HepG2 (cell line): Measurements from ENCODE around the gene PROC. TPM values are rescaled to one million over a fixed set of nuclear protein-coding genes. Genes with fewer than 3 reads are reported as not detected.

Experiments
- NR3C1 ChIP-seq: sonication (generic); formaldehyde crosslinking; IDR thresholded peaks from 2 replicates; pipeline ENCODE4 v1.4.0; 2020; ENCODE audit warnings: missing genetic modification reagents
- PAWR ChIP-seq: sonication (generic); formaldehyde crosslinking; IDR thresholded peaks from 2 replicates; pipeline ENCODE4 v1.4.0; 2020; ENCODE audit warnings: missing genetic modification reagents, mild to moderate bottlenecking, borderline replicate concordance
- PREB ChIP-seq: sonication (generic); formaldehyde crosslinking; IDR thresholded peaks from 2 replicates; pipeline ENCODE4 v1.4.0; 2020; ENCODE audit warnings: missing genetic modification reagents
- RFX3 ChIP-seq: IDR thresholded peaks from 2 replicates; pipeline ENCODE4 v1.6.1; 2016; ENCODE audit warnings: missing biosample characterization, missing genetic modification reagents
- RFX5 ChIP-seq: IDR thresholded peaks from 2 replicates; pipeline ENCODE4 v1.6.1; 2011; ENCODE audit warnings: low read depth, low read length, improper control_type of control experiment
- SMARCE1 ChIP-seq: fragments of 450-650 bp; IDR thresholded peaks from 2 replicates; pipeline ENCODE4 v1.6.1; 2017; ENCODE audit warnings: borderline replicate concordance
- SRSF4 ChIP-seq: fragments of 200-400 bp; formaldehyde crosslinking; IDR thresholded peaks from one replicate; pipeline ENCODE4 v1.6.1; 2018; ENCODE audit warnings: mild to moderate bottlenecking, low read depth, low read length, moderate library complexity; ENCODE audit not compliant: poor library complexity, severe bottlenecking
- TGIF2 ChIP-seq: IDR thresholded peaks from 2 replicates; pipeline ENCODE4 v1.6.1; 2016; ENCODE audit warnings: control low read depth, missing compliant biosample characterization
- TOE1 ChIP-seq: sonication (generic); formaldehyde crosslinking; IDR thresholded peaks from 2 replicates; pipeline ENCODE4 v1.4.0; 2020; ENCODE audit warnings: mild to moderate bottlenecking, missing genetic modification reagents
- ZKSCAN8 ChIP-seq: IDR thresholded peaks from 2 replicates; pipeline ENCODE4 v1.6.1; 2016; ENCODE audit warnings: borderline replicate concordance, missing genetic modification reagents, missing compliant biosample characterization
- ZNF142 ChIP-seq: sonication (generic); formaldehyde crosslinking; IDR thresholded peaks from 2 replicates; pipeline ENCODE4 v1.4.0; 2020; ENCODE audit warnings: missing genetic modification reagents
- ZNF224 ChIP-seq: sonication (generic); formaldehyde crosslinking; IDR thresholded peaks from 2 replicates; pipeline ENCODE4 v1.5.0; 2020; ENCODE audit warnings: mild to moderate bottlenecking, missing genetic modification reagents
- ZNF280D ChIP-seq: sonication (generic); formaldehyde crosslinking; IDR thresholded peaks from 2 replicates; pipeline ENCODE4 v1.5.1; 2020; ENCODE audit warnings: mild to moderate bottlenecking, missing genetic modification reagents
- ZNF44 ChIP-seq: sonication (generic); formaldehyde crosslinking; IDR thresholded peaks from 2 replicates; pipeline ENCODE4 v1.5.1; 2020; ENCODE audit warnings: mild to moderate bottlenecking, missing genetic modification reagents
- ZNF562 ChIP-seq: sonication (generic); formaldehyde crosslinking; IDR thresholded peaks from 2 replicates; pipeline ENCODE4 v1.8.0; 2022; ENCODE audit warnings: missing genetic modification reagents, borderline replicate concordance
- ZNF710 ChIP-seq: sonication (generic); formaldehyde crosslinking; IDR thresholded peaks from 2 replicates; pipeline ENCODE4 v1.5.0; 2020; ENCODE audit warnings: mild to moderate bottlenecking, missing genetic modification reagents, borderline replicate concordance
- polyA plus RNA-seq, 8 experiments: library from polyadenylated mRNA; depleted of rRNA in 3 of 8; stranded (reverse) in 7 of 8; unstranded in 1 of 8; fragments of >200 nt; fragmentation: Illumina TruSeq in 4 of 8; extraction: Trizol in 4 of 8; gene quantifications; 2 replicates each; pipeline versions ENCODE4 v1.2.1 to v1.2.3, GENCODE V29; 2011 to 2016; ENCODE audit warnings: low read depth in 4 of 8, missing spikeins in 1 of 8, mixed read lengths in 1 of 8; ENCODE audit not compliant: insufficient read depth in 1 of 8
- total RNA-seq, 5 experiments: library from RNA; depleted of rRNA; stranded (reverse); fragments of >200 nt; fragmentation: Illumina TruSeq; extraction: Trizol; gene quantifications; 2 replicates each; pipeline ENCODE4 v1.2.3, GENCODE V29; 2016; ENCODE audit warnings: low read depth in 1 of 5

PROC gene
- total and polyA plus RNA-seq, 2 of the 13 experiments (the other 11 are each of a cell fraction or from before 2014, with no cell fraction given) = 134 to 185 TPM

GRCh38 chr2:127437781-127438726 lies 19.8 kb downstream of the PROC start (continued):
- no peak; the same call in 1 of the 2 replicates for TF ChIP-seq ZNF710 (CRISPR knock-in tag)
- TF ChIP-seq ZNF224 (CRISPR knock-in tag) = peak; percentile 94
- TF ChIP-seq SRSF4 = no peak
- no peak for TF ChIP-seq ZNF142
- no peak for TF ChIP-seq NR3C1 (CRISPR knock-in tag)
- TF ChIP-seq SMARCE1 = no peak
- peak; percentile 28; the same call in 1 of the 2 replicates for TF ChIP-seq ZNF44 (CRISPR knock-in tag)
- no peak for TF ChIP-seq ZNF562 (CRISPR knock-in tag)
- 0 out of 2 replicates have a peak, but pooled peaks have one; percentile 78 for TF ChIP-seq ZNF280D (CRISPR knock-in tag)
- no peak for TF ChIP-seq RFX3 (CRISPR knock-in tag)
- TF ChIP-seq TGIF2 (CRISPR knock-in tag) = 0 out of 2 replicates have a peak, but pooled peaks have one; percentile 46
- TF ChIP-seq PREB (CRISPR knock-in tag) = no peak
- TF ChIP-seq PAWR (CRISPR knock-in tag) = no peak
- peak; percentile 89; the same call in 1 of the 2 replicates for TF ChIP-seq ZKSCAN8 (CRISPR knock-in tag)
- TF ChIP-seq RFX5 = 0 out of 2 replicates have a peak, but pooled peaks have one; percentile 32
- TF ChIP-seq TOE1 = no peak
